Glutamatergic neuron (in vitro differentiated cells): ENCODE measurements around the gene CFAP99. TPM values are rescaled to one million over a fixed set of nuclear protein-coding genes. Genes with fewer than 3 reads are reported as not detected.

ENCODE experiments used
- DNase-seq: peaks from one replicate; pipeline ENCODE4 v3.0.0; 2022
- H3K27ac Mint-ChIP-seq: one replicate; pipeline ENCODE4 v1.8.0; 2020; ENCODE audit warnings: mild to moderate bottlenecking, mixed read lengths, inconsistent platforms; ENCODE audit not compliant: unreplicated experiment
- H3K27me3 Mint-ChIP-seq: one replicate; pipeline ENCODE4 v1.8.0; 2020; ENCODE audit warnings: mild to moderate bottlenecking, moderate library complexity, mixed read lengths, inconsistent platforms; ENCODE audit not compliant: unreplicated experiment
- H3K36me3 Mint-ChIP-seq: one replicate; pipeline ENCODE4 v1.8.0; 2020; ENCODE audit warnings: mild to moderate bottlenecking, mixed read lengths, inconsistent platforms; ENCODE audit not compliant: unreplicated experiment
- H3K4me1 Mint-ChIP-seq: one replicate; pipeline ENCODE4 v1.8.0; 2020; ENCODE audit warnings: mild to moderate bottlenecking, low read depth, mixed read lengths, inconsistent platforms; ENCODE audit not compliant: unreplicated experiment
- H3K4me3 Mint-ChIP-seq: one replicate; pipeline ENCODE4 v1.8.0; 2020; ENCODE audit warnings: mild to moderate bottlenecking, mixed read lengths, inconsistent platforms; ENCODE audit not compliant: unreplicated experiment
- H3K9me3 Mint-ChIP-seq: one replicate; pipeline ENCODE4 v1.8.0; 2020; ENCODE audit warnings: mild to moderate bottlenecking, moderate library complexity, mixed read lengths, inconsistent platforms; ENCODE audit not compliant: unreplicated experiment
- total RNA-seq: library from RNA; stranded (reverse); fragmentation: NEBNext Ultra II Directional; extraction: Animal tissue kit (Norgen Biotek cat#: 25700); gene quantifications from one replicate; pipeline ENCODE4 v1.2.1, GENCODE V29; 2021; ENCODE audit not compliant: unreplicated experiment
- TF ChIP-seq, protein P1 (sequence below): fragments of 200-600 bp; sonication (generic); IDR thresholded peaks from one replicate; pipeline ENCODE4 v1.5.0; 2021; ENCODE audit not compliant: partially characterized antibody, unreplicated experiment

The CFAP99 gene
- total RNA-seq, 1 donor from 2014 or later, result not detected

DNA sequence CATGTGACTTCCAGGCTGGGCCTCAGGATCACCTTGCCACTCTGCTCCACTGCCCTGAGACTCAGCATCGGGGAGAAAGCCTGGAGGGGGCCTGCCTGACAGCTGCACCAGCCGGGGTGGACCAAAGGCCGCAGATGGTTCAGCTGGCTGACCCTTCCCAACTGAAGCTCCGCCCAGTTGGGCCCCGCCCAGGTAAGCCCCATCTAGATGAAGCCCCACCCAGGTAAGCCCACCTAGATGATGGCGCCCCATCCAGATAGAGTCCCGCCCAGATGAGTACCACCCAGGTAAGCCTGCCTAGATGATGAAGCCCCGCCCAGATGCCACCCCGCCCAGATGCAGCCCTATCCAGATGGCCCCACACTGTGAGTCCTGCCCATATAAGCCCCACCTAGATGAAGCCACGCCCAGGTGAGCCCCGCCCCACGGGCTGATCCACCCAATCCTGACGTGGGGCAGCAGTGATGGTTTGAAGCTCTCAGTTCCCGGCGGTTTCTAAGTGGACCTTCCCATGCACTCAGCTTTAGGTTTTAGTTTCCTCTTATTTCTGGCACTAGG, 10.3 kb upstream of the CFAP99 start:
- Mint-ChIP-seq H3K4me3 (no peak overlapping the region), H3K9me3 (peaks cover 3% of the 10 kb centered on the region), H3K36me3 (no peaks in the 10 kb centered on the region), H3K27ac (no peak overlapping the region), H3K4me1 (peaks cover 6% of the 10 kb centered on the region), H3K27me3 (peaks cover 5% of the 10 kb centered on the region)
- TF ChIP-seq, protein P1, sequence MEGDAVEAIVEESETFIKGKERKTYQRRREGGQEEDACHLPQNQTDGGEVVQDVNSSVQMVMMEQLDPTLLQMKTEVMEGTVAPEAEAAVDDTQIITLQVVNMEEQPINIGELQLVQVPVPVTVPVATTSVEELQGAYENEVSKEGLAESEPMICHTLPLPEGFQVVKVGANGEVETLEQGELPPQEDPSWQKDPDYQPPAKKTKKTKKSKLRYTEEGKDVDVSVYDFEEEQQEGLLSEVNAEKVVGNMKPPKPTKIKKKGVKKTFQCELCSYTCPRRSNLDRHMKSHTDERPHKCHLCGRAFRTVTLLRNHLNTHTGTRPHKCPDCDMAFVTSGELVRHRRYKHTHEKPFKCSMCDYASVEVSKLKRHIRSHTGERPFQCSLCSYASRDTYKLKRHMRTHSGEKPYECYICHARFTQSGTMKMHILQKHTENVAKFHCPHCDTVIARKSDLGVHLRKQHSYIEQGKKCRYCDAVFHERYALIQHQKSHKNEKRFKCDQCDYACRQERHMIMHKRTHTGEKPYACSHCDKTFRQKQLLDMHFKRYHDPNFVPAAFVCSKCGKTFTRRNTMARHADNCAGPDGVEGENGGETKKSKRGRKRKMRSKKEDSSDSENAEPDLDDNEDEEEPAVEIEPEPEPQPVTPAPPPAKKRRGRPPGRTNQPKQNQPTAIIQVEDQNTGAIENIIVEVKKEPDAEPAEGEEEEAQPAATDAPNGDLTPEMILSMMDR, result no peak
- DNase-seq, result no peak

DNA sequence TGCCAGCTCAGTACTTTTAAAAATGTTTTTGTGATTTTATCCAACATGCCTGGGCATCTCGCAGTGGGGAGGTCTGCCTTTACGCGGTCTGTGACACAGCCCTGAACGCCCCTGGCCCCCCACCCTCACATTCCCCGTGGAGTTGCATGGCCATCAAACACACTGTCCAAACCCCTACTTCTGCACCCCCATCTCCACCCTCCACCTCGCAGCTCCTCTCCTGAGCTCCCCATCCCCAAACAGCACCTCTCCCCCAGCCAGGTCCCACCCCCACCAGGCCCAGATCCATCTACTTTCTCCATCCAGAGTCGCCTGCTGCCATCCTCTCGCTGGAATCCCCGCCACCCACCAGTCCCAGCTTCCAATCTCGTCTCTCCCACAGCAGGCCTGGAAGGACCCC, 9.8 kb upstream of the CFAP99 start:
- H3K27ac Mint-ChIP-seq, result no peak overlapping the region
- H3K4me3 Mint-ChIP-seq, result no peak overlapping the region

DNA sequence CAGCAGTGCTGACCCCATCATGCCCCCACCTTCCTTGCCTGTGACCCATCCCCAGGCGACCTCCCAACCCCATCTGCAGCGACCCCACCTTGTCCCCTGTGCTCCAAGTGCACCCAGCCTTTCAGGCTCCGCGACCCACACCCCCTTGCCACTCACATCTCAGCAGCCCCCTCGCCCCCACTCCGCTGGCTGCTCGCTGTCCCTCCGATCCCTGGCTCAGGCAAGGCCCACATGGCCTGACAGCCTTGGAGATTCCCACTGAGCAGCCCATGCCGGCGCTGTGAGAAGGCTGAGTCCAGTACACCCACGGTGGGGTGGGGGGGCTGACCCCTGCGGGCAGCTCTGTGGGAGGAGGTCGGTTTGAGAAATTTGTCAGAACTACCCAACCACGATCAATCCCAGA, 9.4 kb upstream of the CFAP99 start:
- Mint-ChIP-seq H3K27ac (no peak overlapping the region), H3K9me3 (peaks cover 3% of the 10 kb centered on the region), H3K4me3 (no peak overlapping the region), H3K4me1 (peaks cover 6% of the 10 kb centered on the region), H3K36me3 (no peaks in the 10 kb centered on the region), H3K27me3 (peaks cover 5% of the 10 kb centered on the region)
- DNase-seq, result no peak
- TF ChIP-seq, protein P1, result no peak

More for the DNA sequence above, 9.8 kb upstream of the CFAP99 start:
- TF ChIP-seq, protein P1, result no peak
- DNase-seq, result no peak
- H3K4me1 Mint-ChIP-seq, result peaks cover 6% of the 10 kb centered on the region
- H3K36me3 Mint-ChIP-seq, result no peaks in the 10 kb centered on the region
- H3K27me3 Mint-ChIP-seq, result peaks cover 5% of the 10 kb centered on the region
- H3K9me3 Mint-ChIP-seq, result peaks cover 3% of the 10 kb centered on the region

DNA sequence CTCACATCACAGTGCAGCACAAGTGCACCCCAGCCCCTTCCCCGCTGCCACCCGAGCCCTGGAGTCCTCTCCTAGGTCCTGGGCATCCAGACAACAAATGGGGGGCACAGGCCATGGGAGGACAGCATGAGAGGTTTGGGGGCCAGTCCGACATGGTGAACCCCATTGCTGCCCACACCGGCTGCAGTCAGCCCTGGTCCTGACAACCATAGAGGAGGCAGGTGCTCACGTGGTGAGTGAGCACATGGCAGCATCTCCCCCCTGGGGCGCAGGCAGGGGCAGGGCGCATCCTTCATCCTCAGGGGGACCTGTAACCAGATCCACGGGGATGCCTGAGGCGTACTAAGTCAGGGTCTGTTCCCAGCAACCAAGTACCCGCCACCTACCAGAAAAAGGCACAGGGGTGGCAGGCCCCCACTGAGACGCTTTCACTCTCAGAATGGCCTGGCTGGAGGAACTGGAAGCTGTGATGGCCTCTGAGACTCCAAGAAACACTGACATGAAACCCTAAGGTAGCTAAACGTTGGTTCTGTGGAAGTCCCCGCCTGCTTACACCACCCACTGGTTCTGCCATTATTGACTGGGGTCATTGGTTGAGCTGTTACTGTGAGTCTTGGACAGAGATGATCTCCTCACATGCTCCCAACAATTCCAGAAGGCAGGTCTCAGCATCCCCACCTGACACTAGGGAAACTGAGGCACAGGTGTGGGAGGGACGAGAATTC, 6.8 kb upstream of the CFAP99 start:
- Mint-ChIP-seq H3K4me1 (peaks cover 10% of the 10 kb centered on the region), H3K9me3 (peaks cover 11% of the 10 kb centered on the region), H3K36me3 (no peaks in the 10 kb centered on the region), H3K27ac (no peak overlapping the region), H3K27me3 (peaks cover 15% of the 10 kb centered on the region), H3K4me3 (no peak overlapping the region)
- no peak for DNase-seq
- TF ChIP-seq, protein P1, result no peak

DNA sequence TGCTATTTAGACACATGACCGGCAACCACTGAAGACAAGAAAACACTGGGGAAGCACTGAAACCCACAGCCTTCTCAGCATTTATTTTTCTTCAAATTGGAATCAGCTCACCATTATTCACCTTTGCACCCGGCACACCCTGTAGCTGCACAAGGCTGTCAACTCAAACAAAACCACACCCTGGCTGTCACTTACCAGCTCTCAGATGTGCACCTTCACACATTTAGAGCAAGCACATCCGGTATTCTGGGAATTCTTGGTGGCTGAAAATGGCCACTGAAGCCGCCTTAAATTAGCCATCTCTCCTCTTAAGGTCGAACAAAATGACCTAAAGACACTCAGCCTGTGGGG, 6.2 kb upstream of the CFAP99 start:
- Mint-ChIP-seq H3K27me3 (peaks cover 16% of the 10 kb centered on the region), H3K9me3 (peaks cover 11% of the 10 kb centered on the region), H3K27ac (no peak overlapping the region), H3K4me1 (peaks cover 8% of the 10 kb centered on the region), H3K36me3 (no peaks in the 10 kb centered on the region), H3K4me3 (no peak overlapping the region)
- TF ChIP-seq, protein P1, result no peak
- DNase-seq, result no peak
